B cell (primary cell): ENCODE results near the gene WDR18.

Experiments used
- CTCF ChIP-seq: fragments of 200-600 bp; IDR thresholded peaks from one replicate; pipeline ENCODE4 v1.8.0; 2022; ENCODE audit warnings: antibody characterized with exemption, mild to moderate bottlenecking
- EZH2 ChIP-seq: IDR thresholded peaks from 2 replicates; pipeline ENCODE4 v1.6.1; 2012; ENCODE audit warnings: borderline replicate concordance, low read depth, mild to moderate bottlenecking, moderate library complexity, low read length; ENCODE audit not compliant: insufficient read depth, poor library complexity, severe bottlenecking

DNA sequence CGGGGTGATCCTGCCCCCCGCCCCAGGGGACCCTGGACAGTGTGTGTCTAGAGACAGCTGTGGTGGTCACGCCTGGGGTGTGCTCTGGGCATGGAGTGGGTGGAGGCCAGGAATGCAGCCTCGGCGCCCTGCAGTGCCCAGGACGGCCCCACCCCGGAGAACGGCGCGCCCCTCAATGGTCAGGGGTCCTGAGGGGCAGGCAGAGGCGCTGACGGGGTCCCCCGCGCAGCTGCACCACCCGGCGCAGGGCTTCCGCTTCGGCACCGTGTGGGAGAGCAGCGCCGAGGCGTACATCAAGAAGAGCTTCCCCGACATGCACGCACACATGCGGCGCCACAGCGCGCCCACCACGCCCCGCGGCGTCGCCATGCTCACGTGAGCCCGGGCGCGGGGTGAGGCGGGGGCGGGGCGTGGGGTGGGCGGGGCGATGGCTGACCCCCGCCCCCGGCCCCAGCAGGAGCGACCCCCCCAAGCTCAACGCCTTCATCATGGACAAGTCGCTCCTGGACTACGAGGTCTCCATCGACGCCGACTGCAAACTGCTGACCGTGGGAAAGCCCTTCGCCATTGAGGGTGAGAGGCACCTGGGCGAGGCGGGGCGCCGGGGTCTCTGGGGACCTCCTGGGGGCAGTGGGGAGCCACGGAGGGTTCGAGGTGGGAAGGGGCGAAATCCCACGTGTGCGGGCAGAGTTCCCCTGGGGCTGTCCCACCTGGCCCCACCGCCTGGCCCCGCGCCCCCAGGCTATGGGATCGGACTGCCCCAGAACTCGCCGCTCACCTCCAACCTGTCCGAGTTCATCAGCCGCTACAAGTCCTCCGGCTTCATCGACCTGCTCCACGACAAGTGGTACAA is 23.5 kb downstream of the WDR18 start:
- TF ChIP-seq CTCF (no peak), EZH2 (no peak)
